Measurements from ENCODE around the gene EP300. TPM values are rescaled to one million over a fixed set of nuclear protein-coding genes. Genes with fewer than 3 reads are reported as not detected.

The EP300 gene
- polyA plus RNA-seq, 1 donor from 2014 or later = 13.9 TPM

Small RNA genes lying within 50 kb of the gene (small RNA-seq; reads per million reads assigned to genes)
- gene RF00019 = 0 to 1.2 (median 0) reads per million in 3 experiments
- gene RNU6-375P = 0 reads per million in 3 experiments

Other genes with a start within 250 kb of the EP300 start
- gene ST13, start 236.0 kb upstream of the EP300 start, polyA plus RNA-seq = 180 and 195 TPM in 2 replicates
- gene XPNPEP3, start 235.4 kb upstream of the EP300 start, polyA plus RNA-seq = 5.2 and 5.3 TPM in 2 replicates
- gene DNAJB7, start 230.5 kb upstream of the EP300 start, polyA plus RNA-seq = not detected in 2 replicates
- 163 and 181 TPM in 2 replicates for gene RBX1, start 141.2 kb upstream of the EP300 start, polyA plus RNA-seq
- gene L3MBTL2, start 112.7 kb downstream of the EP300 start, polyA plus RNA-seq = 32.5 and 33.2 TPM in 2 replicates
- gene CHADL, start 148.3 kb downstream of the EP300 start, polyA plus RNA-seq = 0.22 TPM in 1 of 2 replicates, not detected in the other
- 48.6 and 57.0 TPM in 2 replicates for gene RANGAP1, start 193.6 kb downstream of the EP300 start, polyA plus RNA-seq
- 34.6 and 43.0 TPM in 2 replicates for gene ZC3H7B, start 208.9 kb downstream of the EP300 start, polyA plus RNA-seq